Adrenal gland (tissue), 5 donors: Measurements from ENCODE around the gene PLSCR1.

Experiments used
- CTCF ChIP-seq, 6 experiments: fragments of 450-650 bp in 4 of 6; fragments of 200-600 bp in 2 of 6; sonication (generic) in 1 of 6; IDR thresholded peaks; 1 replicate in 5 of 6; 2 replicates in 1 of 6; pipeline versions ENCODE4 v1.5.1 to v1.8.0; 2016 to 2021; ENCODE audit warnings: antibody characterized with exemption in 6 of 6, mild to moderate bottlenecking in 2 of 6, moderate library complexity in 1 of 6
- POLR2A ChIP-seq, 2 donors: fragments of 450-650 bp; IDR thresholded peaks; one replicate each; pipeline ENCODE4 v1.6.1; 2017; ENCODE audit warnings: antibody characterized with exemption in 2 of 2, mild to moderate bottlenecking in 2 of 2, moderate library complexity in 1 of 2
- donor health status: DM: no; HTN: no; CAD: no.

- TF ChIP-seq POLR2A (IDR thresholded peaks at IDR 0.05), result no peak
- TF ChIP-seq CTCF (IDR thresholded peaks at IDR 0.05), result no peak
Observed at GRCh38 chr3:146540978-146541377, 3.4 kb downstream of the PLSCR1 start.
